ENCODE data around the gene FBXW12. TPM values are rescaled to one million over a fixed set of nuclear protein-coding genes. Genes with fewer than 3 reads are reported as not detected.

The FBXW12 gene
- total and polyA plus RNA-seq, 10 donors, result 0.33 to 0.42 TPM; not detected in 8

DNA sequence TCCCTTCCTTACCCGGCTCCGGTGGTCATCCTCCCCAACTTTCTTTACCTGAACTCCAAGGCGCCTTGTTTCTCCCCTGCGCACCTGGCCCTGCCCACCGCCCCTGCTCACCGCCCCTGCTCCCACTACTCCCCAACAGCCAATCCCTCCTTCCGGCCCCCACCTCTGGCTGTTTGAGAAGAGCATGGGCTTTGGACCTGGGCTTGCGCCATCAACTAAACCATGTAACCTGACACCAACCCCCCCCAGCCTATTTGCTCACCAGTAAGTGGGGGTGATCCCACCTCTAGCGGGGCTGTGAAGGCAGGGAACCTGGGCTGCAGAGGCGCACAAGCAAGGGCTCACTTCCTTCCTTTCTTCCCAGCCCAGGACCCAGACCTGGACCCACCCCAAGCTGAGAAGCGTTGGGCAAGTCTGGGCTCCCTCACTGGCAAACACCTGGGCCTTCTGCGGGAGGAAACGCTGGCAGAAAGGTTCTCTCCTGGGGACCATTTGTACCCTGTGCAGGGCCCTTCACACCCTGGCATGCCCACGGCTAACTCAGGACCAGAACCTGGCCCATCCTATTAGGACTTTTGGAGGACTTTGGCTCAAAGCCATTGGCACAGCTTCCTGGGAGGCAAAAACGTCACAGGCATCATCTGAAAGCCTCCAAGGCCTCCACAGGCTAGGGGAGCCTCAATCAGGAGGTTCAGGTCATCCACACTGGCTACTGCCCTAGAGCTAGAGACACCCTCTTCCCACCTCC, 58.1 kb downstream of the FBXW12 start, which contains the start of gene PLXNB1:
TSS of gene PLXNB1 (minus strand) at position 127 of the 748 bp plus-strand sequence. CDS start 5,475 bp downstream, outside the sequence.
- H3K27me3 ChIP-seq (replicated peaks in 1 of 7), result peaks cover 0 to 25% (median 9%) of the 10 kb centered on the region in 7 donors
- H3K36me3 ChIP-seq, result peaks cover 0 to 34% (median 18%) of the 10 kb centered on the region in 6 donors
- H3K27ac ChIP-seq, result peak within 1 kb of the TSS; percentile 70 to 89 (median 86)
- peak within 1 kb of the TSS; percentile 70 to 83 (median 76) for H3K4me3 ChIP-seq
- peaks cover 8 to 95% (median 57%) of the 10 kb centered on the region in 6 donors for H3K4me1 ChIP-seq
- intact Hi-C loops (cut with DNase I; ENCODE audit: low total_unique reads), result loop anchor here (10.0 kb wide), 1 partner anchor 155 kb away; no protein-coding TSS in a partner anchor
- peak in 1 of 3 donors; percentile 13 for TF ChIP-seq POLR2AphosphoS5 (IDR thresholded peaks at IDR 0.05)
- TF ChIP-seq POLR2A (IDR thresholded peaks at IDR 0.05), result no peak
- TF ChIP-seq, protein P1, sequence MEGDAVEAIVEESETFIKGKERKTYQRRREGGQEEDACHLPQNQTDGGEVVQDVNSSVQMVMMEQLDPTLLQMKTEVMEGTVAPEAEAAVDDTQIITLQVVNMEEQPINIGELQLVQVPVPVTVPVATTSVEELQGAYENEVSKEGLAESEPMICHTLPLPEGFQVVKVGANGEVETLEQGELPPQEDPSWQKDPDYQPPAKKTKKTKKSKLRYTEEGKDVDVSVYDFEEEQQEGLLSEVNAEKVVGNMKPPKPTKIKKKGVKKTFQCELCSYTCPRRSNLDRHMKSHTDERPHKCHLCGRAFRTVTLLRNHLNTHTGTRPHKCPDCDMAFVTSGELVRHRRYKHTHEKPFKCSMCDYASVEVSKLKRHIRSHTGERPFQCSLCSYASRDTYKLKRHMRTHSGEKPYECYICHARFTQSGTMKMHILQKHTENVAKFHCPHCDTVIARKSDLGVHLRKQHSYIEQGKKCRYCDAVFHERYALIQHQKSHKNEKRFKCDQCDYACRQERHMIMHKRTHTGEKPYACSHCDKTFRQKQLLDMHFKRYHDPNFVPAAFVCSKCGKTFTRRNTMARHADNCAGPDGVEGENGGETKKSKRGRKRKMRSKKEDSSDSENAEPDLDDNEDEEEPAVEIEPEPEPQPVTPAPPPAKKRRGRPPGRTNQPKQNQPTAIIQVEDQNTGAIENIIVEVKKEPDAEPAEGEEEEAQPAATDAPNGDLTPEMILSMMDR (IDR thresholded peaks at IDR 0.05 in 8 of 11, conservative IDR thresholded peaks at IDR 0.05 in 3 of 11), result no peak
- no peaks in the 10 kb centered on the region for H3K9me3 ChIP-seq
- peak; percentile 73 for DNase-seq
- 17 to 25% (median 20%) methylated on average over 13 to 15 of the region's 15 CpGs for WGBS, 5 donors

DNA sequence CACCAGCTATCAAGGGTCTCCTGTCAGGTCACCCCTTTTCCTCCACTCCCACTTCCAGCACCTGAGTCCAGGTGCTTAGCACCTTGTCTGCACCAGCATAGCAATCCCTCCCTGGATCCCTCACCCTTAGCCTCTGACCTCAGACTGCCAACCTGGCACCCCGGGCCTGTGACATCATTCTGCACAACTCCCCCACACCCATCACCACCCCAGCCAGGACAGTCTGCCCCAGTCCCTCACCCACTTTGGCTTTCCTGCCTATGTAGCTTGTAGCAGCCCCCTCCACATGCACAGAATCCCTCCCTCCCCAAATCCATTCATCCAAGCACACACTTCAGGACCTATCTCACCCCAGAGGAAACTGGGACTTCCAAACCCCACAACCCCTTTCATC, 58.7 kb downstream of the FBXW12 start:
- Histone ChIP-seq H3K36me3 (peaks cover 0 to 34% (median 18%) of the 10 kb centered on the region in 6 donors), H3K4me1 (peaks cover 10 to 96% (median 59%) of the 10 kb centered on the region in 6 donors), H3K9me3 (no peaks in the 10 kb centered on the region), H3K27ac (peak overlapping the region in 5 of 8 donors; percentile 82 to 89 (median 86)), H3K27me3 (replicated peaks in 1 of 7) (peaks cover 0 to 25% (median 9%) of the 10 kb centered on the region in 7 donors), H3K4me3 (peak overlapping the region in 1 of 8 donors; percentile 82)
- TF ChIP-seq POLR2AphosphoS5 (IDR thresholded peaks at IDR 0.05), result no peak
- no peak for TF ChIP-seq POLR2A (IDR thresholded peaks at IDR 0.05)
- TF ChIP-seq, protein P1 (IDR thresholded peaks at IDR 0.05 in 8 of 11, conservative IDR thresholded peaks at IDR 0.05 in 3 of 11), result no peak
- 85 to 95% (median 90%) methylated on average over 1 of the region's 1 CpG for WGBS, 5 donors
- intact Hi-C loops (cut with DNase I; ENCODE audit: low total_unique reads), result loop anchor here (10.0 kb wide), 1 partner anchor 156 kb away; no protein-coding TSS in a partner anchor
- no peak for DNase-seq

DNA sequence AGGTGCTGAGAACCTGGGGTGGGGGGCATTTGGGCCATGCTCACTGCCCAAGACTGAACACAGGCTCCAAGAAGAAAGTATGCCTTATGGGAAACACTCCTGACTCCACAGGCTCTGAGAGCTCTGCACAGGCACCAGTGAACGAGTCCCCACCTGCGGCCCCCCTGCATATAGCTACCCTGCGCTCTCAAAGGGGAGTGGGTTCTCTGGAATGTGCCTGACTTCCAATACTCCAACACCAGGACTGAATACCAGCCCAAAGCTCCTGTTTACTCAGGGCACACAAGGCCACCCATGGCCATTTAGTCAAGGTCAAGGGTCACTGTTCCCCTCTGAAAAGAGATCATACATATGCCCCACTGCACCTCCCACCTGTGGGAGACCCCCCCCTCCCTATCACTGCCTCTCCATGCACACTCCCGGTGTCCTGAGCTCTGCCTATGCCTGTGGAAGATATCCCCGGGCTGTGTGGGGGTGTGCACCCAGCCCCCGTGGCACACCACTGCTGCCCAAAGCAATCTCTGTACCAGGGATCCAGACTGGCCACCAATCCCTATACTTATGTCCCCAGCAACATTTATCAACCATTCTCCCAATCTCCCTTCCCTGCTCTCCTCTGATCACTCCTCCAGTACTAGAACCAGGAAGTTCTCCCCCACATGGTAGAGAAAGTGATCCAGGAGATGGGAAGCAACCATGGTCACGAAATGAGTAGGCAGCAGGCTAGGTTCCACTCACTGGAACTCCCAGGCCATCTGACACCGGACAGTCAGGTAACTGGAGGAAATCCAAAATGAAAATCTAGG, 59.4 kb downstream of the FBXW12 start:
- Histone ChIP-seq H3K9me3 (no peaks in the 10 kb centered on the region), H3K4me3 (no peak overlapping the region), H3K27ac (peak overlapping the region in 5 of 8 donors; percentile 4 to 89 (median 85)), H3K4me1 (peaks cover 15 to 96% (median 63%) of the 10 kb centered on the region in 6 donors), H3K27me3 (replicated peaks in 1 of 7) (peaks cover 0 to 25% (median 9%) of the 10 kb centered on the region in 7 donors), H3K36me3 (peaks cover 0 to 34% (median 18%) of the 10 kb centered on the region in 6 donors)
- intact Hi-C loops (cut with DNase I; ENCODE audit: low total_unique reads), result loop anchor here (10.0 kb wide), 1 partner anchor 157 kb away; no protein-coding TSS in a partner anchor
- DNase-seq, result peak; percentile 43
- TF ChIP-seq POLR2AphosphoS5 (IDR thresholded peaks at IDR 0.05), result no peak
- TF ChIP-seq, protein P1 (IDR thresholded peaks at IDR 0.05 in 8 of 11, conservative IDR thresholded peaks at IDR 0.05 in 3 of 11), result no peak
- no peak for TF ChIP-seq POLR2A (IDR thresholded peaks at IDR 0.05)
- 83 to 95% (median 88%) methylated on average over 7 to 8 of the region's 8 CpGs for WGBS, 5 donors
